Osteoblast (primary cell): ENCODE results near the gene TCF12. TPM values are rescaled to one million over a fixed set of nuclear protein-coding genes. Genes with fewer than 3 reads are reported as not detected.
A peak's percentile ranks its signal among the peaks of the same experiment; 100 is the strongest.

ENCODE experiments used
- DNase-seq: peaks from one replicate; pipeline ENCODE4 v3.0.0; 2011; ENCODE audit warnings: low spot score, mixed read lengths; ENCODE audit not compliant: insufficient read length; ENCODE audit errors: missing footprints
- H2AFZ ChIP-seq: 2 replicates; pipeline ENCODE4 v1.6.0; 2011; ENCODE audit warnings: mild to moderate bottlenecking, low read length
- H3K27ac ChIP-seq: 2 replicates; pipeline ENCODE4 v1.5.1; 2011; ENCODE audit warnings: mild to moderate bottlenecking, low read depth, low read length, moderate library complexity
- H3K27me3 ChIP-seq: 2 replicates; pipeline ENCODE4 v1.6.0; 2012; ENCODE audit warnings: mild to moderate bottlenecking, control low read depth, inconsistent platforms, low read length, moderate library complexity; ENCODE audit not compliant: insufficient read depth
- H3K36me3 ChIP-seq: 2 replicates; pipeline ENCODE4 v1.5.1; 2011; ENCODE audit warnings: mild to moderate bottlenecking, low read length, control low read depth, moderate library complexity; ENCODE audit not compliant: insufficient read depth
- H3K4me1 ChIP-seq: 2 replicates; pipeline ENCODE4 v1.5.1; 2011; ENCODE audit warnings: mild to moderate bottlenecking, low read length, control low read depth, moderate library complexity; ENCODE audit not compliant: insufficient read depth
- H3K4me2 ChIP-seq: 2 replicates; pipeline ENCODE4 v1.6.0; 2011; ENCODE audit warnings: mild to moderate bottlenecking, low read length; ENCODE audit not compliant: insufficient read depth
- H3K4me3 ChIP-seq: fragments of 200-600 bp; sonication (generic); 3 replicates; pipeline ENCODE4 v1.5.1; 2012; ENCODE audit warnings: mild to moderate bottlenecking, low read length, inconsistent platforms; ENCODE audit not compliant: insufficient read depth
- H3K79me2 ChIP-seq: 2 replicates; pipeline ENCODE4 v1.6.0; 2012; ENCODE audit warnings: mild to moderate bottlenecking, low read length, control low read depth, inconsistent platforms; ENCODE audit not compliant: insufficient read depth
- H3K9me3 ChIP-seq: 2 replicates; pipeline ENCODE4 v1.5.1; 2011; ENCODE audit warnings: low read depth, low read length, control low read depth
- H4K20me1 ChIP-seq: 2 replicates; pipeline ENCODE4 v1.6.0; 2012; ENCODE audit warnings: mild to moderate bottlenecking, low read length, control low read depth; ENCODE audit not compliant: insufficient read depth
- CTCF ChIP-seq: IDR thresholded peaks from 2 replicates; pipeline ENCODE4 v1.5.1; 2011; ENCODE audit warnings: mild to moderate bottlenecking, low read depth, low read length, moderate library complexity; ENCODE audit errors: extremely low read depth
- total RNA-seq: library from RNA; depleted of rRNA; stranded (reverse); fragments of >200 nt; gene quantifications from 2 replicates; pipeline ENCODE4 v1.2.3, GENCODE V29; 2012

TCF12 gene
- total RNA-seq, 1 donor: 86.5 TPM

- H4K20me1 ChIP-seq: no peaks in the 10 kb centered on the region
- H3K4me3 ChIP-seq: no peak overlapping the region
- H3K27me3 ChIP-seq: no peaks in the 10 kb centered on the region
- H3K9me3 ChIP-seq: no peaks in the 10 kb centered on the region
- no peak for DNase-seq
- peak overlapping the region; percentile 3 for H2AFZ ChIP-seq
- no peaks in the 10 kb centered on the region for H3K4me1 ChIP-seq
- H3K4me2 ChIP-seq: no peak overlapping the region
- TF ChIP-seq CTCF: no peak
- no peak overlapping the region for H3K27ac ChIP-seq
- no peaks in the 10 kb centered on the region for H3K36me3 ChIP-seq
- H3K79me2 ChIP-seq: no peaks in the 10 kb centered on the region
Measured at GRCh38 chr15:57334257-57334656, 415.8 kb downstream of the TCF12 start.

GRCh38 chr15:57335293-57335715 lies 416.9 kb downstream of the TCF12 start:
- no peaks in the 10 kb centered on the region for H3K27me3 ChIP-seq
- no peaks in the 10 kb centered on the region for H3K9me3 ChIP-seq
- no peaks in the 10 kb centered on the region for H3K36me3 ChIP-seq
- no peak overlapping the region for H3K4me3 ChIP-seq
- H3K4me2 ChIP-seq: no peak overlapping the region
- H3K79me2 ChIP-seq: no peaks in the 10 kb centered on the region
- no peak overlapping the region for H3K27ac ChIP-seq
- TF ChIP-seq CTCF: no peak
- no peak overlapping the region for H2AFZ ChIP-seq
- DNase-seq: no peak
- H3K4me1 ChIP-seq: no peaks in the 10 kb centered on the region
- H4K20me1 ChIP-seq: no peaks in the 10 kb centered on the region

- H3K4me2 ChIP-seq: no peak overlapping the region
- no peaks in the 10 kb centered on the region for H3K9me3 ChIP-seq
- H2AFZ ChIP-seq: no peak overlapping the region
- no peaks in the 10 kb centered on the region for H3K79me2 ChIP-seq
- H4K20me1 ChIP-seq: no peaks in the 10 kb centered on the region
- no peaks in the 10 kb centered on the region for H3K36me3 ChIP-seq
- TF ChIP-seq CTCF: no peak
- no peaks in the 10 kb centered on the region for H3K4me1 ChIP-seq
- no peak overlapping the region for H3K4me3 ChIP-seq
- DNase-seq: no peak
- H3K27ac ChIP-seq: no peak overlapping the region
- H3K27me3 ChIP-seq: no peaks in the 10 kb centered on the region
Measured at GRCh38 chr15:57335719-57336118, 417.3 kb downstream of the TCF12 start.

GRCh38 chr15:57337868-57338411 lies 419.5 kb downstream of the TCF12 start:
- Histone ChIP-seq H3K4me3 (no peak overlapping the region), H3K4me2 (no peak overlapping the region), H3K4me1 (no peaks in the 10 kb centered on the region), H3K36me3 (no peaks in the 10 kb centered on the region), H4K20me1 (no peaks in the 10 kb centered on the region), H2AFZ (peak overlapping the region; percentile 34), H3K27ac (no peak overlapping the region), H3K27me3 (no peaks in the 10 kb centered on the region), H3K9me3 (no peaks in the 10 kb centered on the region), H3K79me2 (no peaks in the 10 kb centered on the region)
- TF ChIP-seq CTCF: peak; percentile 38
- DNase-seq: no peak
